OCI-LY1 (cell line): ENCODE measurements around the gene UBALD2.
"Not testable (repeated sequence)": the region's sequence is repeated elsewhere in the genome, so short reads cannot be mapped to it uniquely, and the experiment has no call there.

Source experiments
- EZH2 ChIP-seq: fragments of 200-600 bp; sonication (generic), shearing (Covaris generic); IDR thresholded peaks from 2 replicates; pipeline ENCODE4 v1.8.0; 2017; ENCODE audit warnings: borderline replicate concordance, mixed run types, mild to moderate bottlenecking, antibody characterized with exemption, low read length, moderate library complexity, mixed read lengths
- TF ChIP-seq, protein P1 (sequence below): fragments of 200-600 bp; sonication (generic), shearing (Covaris generic); IDR thresholded peaks from 2 replicates; pipeline ENCODE4 v1.5.1; 2017; ENCODE audit warnings: mild to moderate bottlenecking, antibody characterized with exemption, low read length, moderate library complexity, mixed read lengths

DNA sequence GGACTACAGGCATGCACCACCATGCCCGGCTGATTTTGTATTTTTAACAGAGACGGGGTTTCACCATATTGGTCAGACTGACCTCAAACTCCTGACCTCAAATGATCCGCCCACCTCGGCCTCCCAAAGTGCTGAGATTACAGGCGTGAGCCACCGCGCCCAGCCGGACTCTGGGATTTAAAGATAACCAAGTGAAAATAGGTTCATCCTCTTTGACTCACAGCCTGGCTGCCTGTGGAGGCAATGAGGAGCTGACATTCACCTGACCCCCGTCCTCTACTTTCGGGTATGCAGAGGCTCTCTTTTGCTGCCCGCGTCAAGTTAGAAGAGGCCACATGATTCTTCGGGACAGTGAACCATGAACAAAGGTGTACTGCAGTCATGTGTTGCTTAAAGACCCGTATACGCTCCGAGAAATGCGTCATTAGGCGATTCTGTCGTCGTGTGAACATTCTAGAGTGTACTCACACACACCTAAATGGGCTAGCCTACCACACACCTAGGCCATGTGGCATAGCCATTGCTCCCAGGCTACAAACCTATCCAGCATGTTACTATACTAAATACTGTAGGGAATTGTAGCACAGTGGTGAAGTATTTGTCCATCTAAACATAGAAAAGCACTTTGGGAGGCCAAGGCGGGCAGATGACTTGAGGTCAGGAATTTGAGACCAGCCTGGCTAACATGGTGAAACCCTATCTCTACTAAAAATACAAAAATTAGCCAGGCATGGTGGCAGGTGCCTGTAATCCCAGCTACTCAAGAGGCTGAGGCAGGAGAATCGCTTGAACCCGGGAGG is 12.0 kb upstream of the UBALD2 start:
- TF ChIP-seq, protein P1, sequence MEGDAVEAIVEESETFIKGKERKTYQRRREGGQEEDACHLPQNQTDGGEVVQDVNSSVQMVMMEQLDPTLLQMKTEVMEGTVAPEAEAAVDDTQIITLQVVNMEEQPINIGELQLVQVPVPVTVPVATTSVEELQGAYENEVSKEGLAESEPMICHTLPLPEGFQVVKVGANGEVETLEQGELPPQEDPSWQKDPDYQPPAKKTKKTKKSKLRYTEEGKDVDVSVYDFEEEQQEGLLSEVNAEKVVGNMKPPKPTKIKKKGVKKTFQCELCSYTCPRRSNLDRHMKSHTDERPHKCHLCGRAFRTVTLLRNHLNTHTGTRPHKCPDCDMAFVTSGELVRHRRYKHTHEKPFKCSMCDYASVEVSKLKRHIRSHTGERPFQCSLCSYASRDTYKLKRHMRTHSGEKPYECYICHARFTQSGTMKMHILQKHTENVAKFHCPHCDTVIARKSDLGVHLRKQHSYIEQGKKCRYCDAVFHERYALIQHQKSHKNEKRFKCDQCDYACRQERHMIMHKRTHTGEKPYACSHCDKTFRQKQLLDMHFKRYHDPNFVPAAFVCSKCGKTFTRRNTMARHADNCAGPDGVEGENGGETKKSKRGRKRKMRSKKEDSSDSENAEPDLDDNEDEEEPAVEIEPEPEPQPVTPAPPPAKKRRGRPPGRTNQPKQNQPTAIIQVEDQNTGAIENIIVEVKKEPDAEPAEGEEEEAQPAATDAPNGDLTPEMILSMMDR = not testable (repeated sequence)
- TF ChIP-seq EZH2 = not testable (repeated sequence)
